Endothelial cell of umbilical vein (primary cell): Measurements from ENCODE around the gene GPR107. TPM values are rescaled to one million over a fixed set of nuclear protein-coding genes. Genes with fewer than 3 reads are reported as not detected.

ENCODE experiments used
- BruUV-seq: library from RNA; stranded (reverse); fragments of 400-500 nt; replicated peaks from 2 replicates; lab custom pipeline; 2021; lab: Mats Ljungman, UMichigan
- CTCF ChIA-PET: fragments of 300-600, 350-600 bp; sonication (Branson Sonifier 250); formaldehyde crosslinking; loops from one replicate; lab custom pipeline; 2021; ENCODE audit warnings: antibody characterized with exemption, inconsistent platforms; lab: Charles Lee
- POLR2A ChIA-PET: fragments of 300-600, 350-600 bp; sonication (Branson Sonifier 250); formaldehyde crosslinking; loops from one replicate; lab custom pipeline; 2021; ENCODE audit warnings: antibody characterized with exemption, inconsistent platforms; lab: Charles Lee
- DNase-seq: peaks from one replicate; pipeline ENCODE4 v3.0.0-alpha.2; 2011; ENCODE audit warnings: low read depth, low spot score
- FAIRE-seq: peaks from 2 replicates; lab custom pipeline; 2011; peaks lifted over from hg19 to GRCh38; lab: Jason Lieb, UNC
- H2AFZ ChIP-seq: 2 replicates; pipeline ENCODE4 v1.6.0; 2012; ENCODE audit warnings: low read depth, low read length, control low read depth, inconsistent platforms
- H3K27ac ChIP-seq: 2 replicates; pipeline ENCODE4 v1.5.1; 2011; ENCODE audit warnings: low read depth, mild to moderate bottlenecking, control low read depth, low read length, moderate library complexity; ENCODE audit not compliant: insufficient read depth
- H3K27me3 ChIP-seq, 2 experiments: 2 replicates each; pipeline versions ENCODE4 v1.6.0 to v1.6.1; 2011; ENCODE audit warnings: low read length in 2 of 2, mixed read lengths in 1 of 2; ENCODE audit not compliant: control insufficient read depth in 2 of 2, insufficient read depth in 2 of 2
- H3K36me3 ChIP-seq, 2 experiments: 2 replicates in 1 of 2; 3 replicates in 1 of 2; pipeline ENCODE4 v1.5.1; 2011; ENCODE audit warnings: low read length in 2 of 2, mild to moderate bottlenecking in 1 of 2, moderate library complexity in 1 of 2; ENCODE audit not compliant: control insufficient read depth in 2 of 2, insufficient read depth in 2 of 2; ENCODE audit errors: extremely low read depth in 1 of 2
- H3K4me1 ChIP-seq: 3 replicates; pipeline ENCODE4 v1.5.1; 2011; ENCODE audit warnings: mild to moderate bottlenecking, low read length; ENCODE audit not compliant: control insufficient read depth, insufficient read depth; ENCODE audit errors: extremely low read depth
- H3K4me2 ChIP-seq: 2 replicates; pipeline ENCODE4 v1.6.1; 2011; ENCODE audit warnings: low read length, control low read depth, mixed read lengths; ENCODE audit not compliant: insufficient read depth
- H3K4me3 ChIP-seq, 3 experiments: fragments of 200-600 bp in 1 of 3; sonication (generic), shearing (Covaris generic) in 1 of 3; replicated peaks in 1 of 3; 2 replicates each; pipeline ENCODE4 v1.5.1; 2011 to 2016; ENCODE audit warnings: control low read depth in 3 of 3, low read length in 3 of 3, mild to moderate bottlenecking in 2 of 3, inconsistent platforms in 1 of 3, low read depth in 1 of 3, moderate library complexity in 1 of 3; ENCODE audit not compliant: insufficient read depth in 1 of 3
- H3K79me2 ChIP-seq: 2 replicates; pipeline ENCODE4 v1.6.0; 2012; ENCODE audit warnings: low read length, inconsistent platforms; ENCODE audit not compliant: control insufficient read depth, insufficient read depth
- H3K9ac ChIP-seq: replicated peaks from 2 replicates; pipeline ENCODE3; 2011; ENCODE audit warnings: low read length, control low read depth; ENCODE audit not compliant: insufficient read depth; ENCODE audit errors: extremely low read depth
- H3K9me1 ChIP-seq: replicated peaks from 3 replicates; pipeline ENCODE4 v1.6.0; 2011; ENCODE audit warnings: mild to moderate bottlenecking, low read length; ENCODE audit not compliant: control insufficient read depth, insufficient read depth; ENCODE audit errors: extremely low read depth
- H3K9me3 ChIP-seq: replicated peaks from 2 replicates; pipeline ENCODE4 v1.5.1; 2012; ENCODE audit warnings: low read length, inconsistent platforms; ENCODE audit not compliant: control insufficient read depth, insufficient read depth
- H4K20me1 ChIP-seq: replicated peaks from 2 replicates; pipeline ENCODE3; 2011; ENCODE audit warnings: mild to moderate bottlenecking, low read length; ENCODE audit not compliant: control insufficient read depth, insufficient read depth; ENCODE audit errors: extremely low read depth
- EZH2 ChIP-seq: IDR thresholded peaks from 2 replicates; pipeline ENCODE4 v1.6.1; 2012; ENCODE audit warnings: borderline replicate concordance, low read depth, mild to moderate bottlenecking, moderate library complexity, low read length, inconsistent platforms; ENCODE audit not compliant: severe bottlenecking
- FOS ChIP-seq: IDR thresholded peaks from 2 replicates; pipeline ENCODE4 v1.6.1; 2011; ENCODE audit warnings: mild to moderate bottlenecking, low read length, moderate library complexity, borderline replicate concordance; ENCODE audit not compliant: insufficient read depth
- GATA2 ChIP-seq: IDR thresholded peaks from 2 replicates; pipeline ENCODE4 v1.7.0; 2011; ENCODE audit warnings: low read depth, mild to moderate bottlenecking, moderate library complexity, mixed read lengths, low read length; ENCODE audit not compliant: insufficient read length, insufficient read depth
- JUN ChIP-seq: IDR thresholded peaks from 2 replicates; pipeline ENCODE4 v1.6.1; 2011; ENCODE audit warnings: borderline replicate concordance, low read depth; ENCODE audit not compliant: insufficient read length, insufficient read depth
- MYC ChIP-seq: IDR thresholded peaks from one replicate; pipeline ENCODE4 v1.6.1; 2011; ENCODE audit warnings: mild to moderate bottlenecking, low read depth, low read length
- POLR2A ChIP-seq: IDR thresholded peaks from 2 replicates; pipeline ENCODE4 v1.6.1; 2012; ENCODE audit warnings: low read depth, mild to moderate bottlenecking, control low read depth, low read length
- POLR2AphosphoS5 ChIP-seq: IDR thresholded peaks from 2 replicates; pipeline ENCODE4 v1.6.1; 2012; ENCODE audit warnings: low read depth, mild to moderate bottlenecking, control low read depth, low read length, moderate library complexity; ENCODE audit not compliant: insufficient read depth
- dilution Hi-C: fragments of 300-500 bp; cut with MboI; formaldehyde crosslinking; loops from one replicate; pipeline ENCODE4 v1.15.0; 2019; ENCODE audit warnings: low sequenced_read_pairs; ENCODE audit not compliant: extremely low pct_ligation_motif_present
- intact Hi-C: fragments of 100-400 bp; cut with micrococcal nuclease; formaldehyde crosslinking; loops from one replicate; pipeline ENCODE4 v1.10.0; 2022
- polyA plus RNA-seq, 4 experiments: library from polyadenylated mRNA; depleted of rRNA in 3 of 4; stranded (reverse) in 3 of 4; unstranded in 1 of 4; fragments of >200 nt; gene quantifications; 2 replicates each; pipeline versions ENCODE4 v1.2.1 to v1.2.3, GENCODE V29; 2011 to 2012; ENCODE audit warnings: missing spikeins in 1 of 4
- total RNA-seq: library from RNA; stranded (reverse); gene quantifications from 2 replicates; pipeline ENCODE4 v1.2.3, GENCODE V29; 2021
- TF ChIP-seq, protein P1 (sequence below), 2 donors: IDR thresholded peaks; 1 replicate in 1 of 2; 2 replicates in 1 of 2; pipeline ENCODE4 v1.5.1; 2011; ENCODE audit warnings: low read length in 2 of 2, mild to moderate bottlenecking in 2 of 2, moderate library complexity in 2 of 2, control low read depth in 1 of 2, inconsistent platforms in 1 of 2, low read depth in 1 of 2; ENCODE audit not compliant: insufficient read depth in 1 of 2; ENCODE audit errors: extremely low read depth in 1 of 2
- TF ChIP-seq, protein P2 (sequence below): IDR thresholded peaks from 2 replicates; pipeline ENCODE4 v1.6.1; 2011; ENCODE audit not compliant: insufficient read depth, insufficient read length

The GPR107 gene
- total and polyA plus RNA-seq, 2 donors (not counting 3 experiments of a cell fraction or from before 2014, with no cell fraction given): 27.2 to 38.9 TPM

DNA sequence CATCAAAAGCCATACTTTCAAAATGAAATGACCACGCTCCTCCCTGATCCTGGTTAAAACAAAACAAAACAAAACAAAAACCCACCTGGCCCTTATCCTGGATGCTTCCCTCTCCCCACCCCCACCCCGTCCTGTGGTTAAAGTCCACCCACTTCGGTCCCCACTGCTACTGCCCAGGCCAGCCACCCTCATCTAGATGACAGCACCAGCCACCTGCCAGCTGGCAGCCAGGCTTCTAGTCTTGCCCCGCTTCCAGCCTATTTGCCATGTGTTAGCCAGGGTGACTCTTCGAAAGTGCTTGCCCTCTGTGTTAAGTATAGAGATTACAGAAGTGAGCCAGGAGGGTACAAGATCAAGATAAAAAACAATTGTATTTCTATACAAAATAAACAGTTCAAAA is 91.0 kb downstream of the GPR107 start:
- H3K36me3 ChIP-seq: no peaks in the 10 kb centered on the region
- no peaks in the 10 kb centered on the region for H3K9me1 ChIP-seq
- DNase-seq: no peak
- TF ChIP-seq, protein P1, sequence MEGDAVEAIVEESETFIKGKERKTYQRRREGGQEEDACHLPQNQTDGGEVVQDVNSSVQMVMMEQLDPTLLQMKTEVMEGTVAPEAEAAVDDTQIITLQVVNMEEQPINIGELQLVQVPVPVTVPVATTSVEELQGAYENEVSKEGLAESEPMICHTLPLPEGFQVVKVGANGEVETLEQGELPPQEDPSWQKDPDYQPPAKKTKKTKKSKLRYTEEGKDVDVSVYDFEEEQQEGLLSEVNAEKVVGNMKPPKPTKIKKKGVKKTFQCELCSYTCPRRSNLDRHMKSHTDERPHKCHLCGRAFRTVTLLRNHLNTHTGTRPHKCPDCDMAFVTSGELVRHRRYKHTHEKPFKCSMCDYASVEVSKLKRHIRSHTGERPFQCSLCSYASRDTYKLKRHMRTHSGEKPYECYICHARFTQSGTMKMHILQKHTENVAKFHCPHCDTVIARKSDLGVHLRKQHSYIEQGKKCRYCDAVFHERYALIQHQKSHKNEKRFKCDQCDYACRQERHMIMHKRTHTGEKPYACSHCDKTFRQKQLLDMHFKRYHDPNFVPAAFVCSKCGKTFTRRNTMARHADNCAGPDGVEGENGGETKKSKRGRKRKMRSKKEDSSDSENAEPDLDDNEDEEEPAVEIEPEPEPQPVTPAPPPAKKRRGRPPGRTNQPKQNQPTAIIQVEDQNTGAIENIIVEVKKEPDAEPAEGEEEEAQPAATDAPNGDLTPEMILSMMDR (IDR thresholded peaks at IDR 0.05; ENCODE audit: extremely low read depth in 1 of 2, insufficient read depth in 1 of 2, low read depth in 1 of 2, low read length in 2 of 2): no peak
- TF ChIP-seq POLR2A (no peak), JUN (no peak), GATA2 (no peak)
- TF ChIP-seq, protein P2, sequence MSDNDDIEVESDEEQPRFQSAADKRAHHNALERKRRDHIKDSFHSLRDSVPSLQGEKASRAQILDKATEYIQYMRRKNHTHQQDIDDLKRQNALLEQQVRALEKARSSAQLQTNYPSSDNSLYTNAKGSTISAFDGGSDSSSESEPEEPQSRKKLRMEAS: no peak
- H3K4me3 ChIP-seq: no peak overlapping the region
- no peak for FAIRE-seq
- H3K27me3 ChIP-seq: peaks cover 4 to 9% of the 10 kb centered on the region in 2 experiments
- intact Hi-C loops (no loop called here), dilution Hi-C loops (no loop called here)
- no peaks in the 10 kb centered on the region for H3K4me1 ChIP-seq
- no peak overlapping the region for H2AFZ ChIP-seq
- CTCF ChIA-PET: interaction anchor here (0.9 to 2.2 kb wide), 3 partner anchors 12 to 26 kb away, joined by 3 to 6 read pairs (median 3); no protein-coding TSS in a partner anchor
- no peaks in the 10 kb centered on the region for H3K79me2 ChIP-seq
- no peak overlapping the region for H3K27ac ChIP-seq
- H3K9ac ChIP-seq: no peak overlapping the region
- H3K9me3 ChIP-seq: no peaks in the 10 kb centered on the region
- no TSS peak for BruUV-seq
- H4K20me1 ChIP-seq: no peaks in the 10 kb centered on the region
- POLR2A ChIA-PET: interaction anchor here (0.6 kb wide), 1 partner anchor 9 kb away, joined by 6 read pairs; no protein-coding TSS in a partner anchor
- H3K4me2 ChIP-seq: no peak overlapping the region

DNA sequence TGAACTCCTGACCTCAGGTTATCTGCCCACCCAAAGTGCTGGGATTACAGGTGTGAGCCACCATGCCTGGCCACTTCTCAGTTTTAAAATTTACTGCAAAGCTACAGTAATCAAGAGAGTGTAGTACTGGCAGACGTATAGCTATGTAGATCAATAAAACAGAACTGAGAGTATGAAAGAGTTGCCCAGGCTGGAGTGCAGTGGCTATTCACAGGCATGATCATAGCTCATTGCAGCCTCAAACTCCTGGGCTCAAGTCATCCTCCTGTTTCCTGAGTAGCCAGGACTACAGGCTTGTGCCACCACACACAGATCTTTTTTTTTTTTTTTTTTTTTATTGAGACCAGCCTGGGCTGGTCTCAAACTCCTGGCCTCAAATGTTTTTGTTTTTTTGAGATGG is 92.0 kb downstream of the GPR107 start:
- DNase-seq (no peak), FAIRE-seq (no peak)
- peaks cover 4 to 9% of the 10 kb centered on the region in 2 experiments for H3K27me3 ChIP-seq
- TF ChIP-seq, protein P1 (IDR thresholded peaks at IDR 0.05; ENCODE audit: extremely low read depth in 1 of 2, insufficient read depth in 1 of 2, low read depth in 1 of 2, low read length in 2 of 2): no peak
- TF ChIP-seq, protein P2: no peak
- TF ChIP-seq MYC (no peak), FOS (no peak), POLR2A (no peak), EZH2 (no peak), JUN (no peak), POLR2AphosphoS5 (no peak), GATA2 (no peak)
- no peaks in the 10 kb centered on the region for H3K9me3 ChIP-seq
- no peaks in the 10 kb centered on the region for H3K36me3 ChIP-seq
- no peaks in the 10 kb centered on the region for H3K79me2 ChIP-seq
- no TSS peak for BruUV-seq
- intact Hi-C loops (no loop called here), dilution Hi-C loops (no loop called here)
- H3K4me2 ChIP-seq: no peak overlapping the region
- H3K4me3 ChIP-seq: no peak overlapping the region
- CTCF ChIA-PET: interaction anchor here (1.5 to 2.2 kb wide), 4 partner anchors 10 to 91 kb away, joined by 3 to 6 read pairs (median 4); no protein-coding TSS in a partner anchor
- H3K9ac ChIP-seq: no peak overlapping the region
- H2AFZ ChIP-seq: no peak overlapping the region
- POLR2A ChIA-PET: no interaction called here
- H3K9me1 ChIP-seq: no peaks in the 10 kb centered on the region
- no peaks in the 10 kb centered on the region for H4K20me1 ChIP-seq
- H3K27ac ChIP-seq: no peak overlapping the region
- peaks cover 2% of the 10 kb centered on the region for H3K4me1 ChIP-seq
